NCI-H510A (cell line): ENCODE data around the gene DLL3.
"Not testable (repeated sequence)": the region's sequence is repeated elsewhere in the genome, so short reads cannot be mapped to it uniquely, and the experiment has no call there.

ENCODE experiments used
- DNase-seq: peaks from one replicate; lab custom pipeline; 2025; lab: John Stamatoyannopoulos, UW

Gene DLL3, protein sequence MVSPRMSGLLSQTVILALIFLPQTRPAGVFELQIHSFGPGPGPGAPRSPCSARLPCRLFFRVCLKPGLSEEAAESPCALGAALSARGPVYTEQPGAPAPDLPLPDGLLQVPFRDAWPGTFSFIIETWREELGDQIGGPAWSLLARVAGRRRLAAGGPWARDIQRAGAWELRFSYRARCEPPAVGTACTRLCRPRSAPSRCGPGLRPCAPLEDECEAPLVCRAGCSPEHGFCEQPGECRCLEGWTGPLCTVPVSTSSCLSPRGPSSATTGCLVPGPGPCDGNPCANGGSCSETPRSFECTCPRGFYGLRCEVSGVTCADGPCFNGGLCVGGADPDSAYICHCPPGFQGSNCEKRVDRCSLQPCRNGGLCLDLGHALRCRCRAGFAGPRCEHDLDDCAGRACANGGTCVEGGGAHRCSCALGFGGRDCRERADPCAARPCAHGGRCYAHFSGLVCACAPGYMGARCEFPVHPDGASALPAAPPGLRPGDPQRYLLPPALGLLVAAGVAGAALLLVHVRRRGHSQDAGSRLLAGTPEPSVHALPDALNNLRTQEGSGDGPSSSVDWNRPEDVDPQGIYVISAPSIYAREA

DNA sequence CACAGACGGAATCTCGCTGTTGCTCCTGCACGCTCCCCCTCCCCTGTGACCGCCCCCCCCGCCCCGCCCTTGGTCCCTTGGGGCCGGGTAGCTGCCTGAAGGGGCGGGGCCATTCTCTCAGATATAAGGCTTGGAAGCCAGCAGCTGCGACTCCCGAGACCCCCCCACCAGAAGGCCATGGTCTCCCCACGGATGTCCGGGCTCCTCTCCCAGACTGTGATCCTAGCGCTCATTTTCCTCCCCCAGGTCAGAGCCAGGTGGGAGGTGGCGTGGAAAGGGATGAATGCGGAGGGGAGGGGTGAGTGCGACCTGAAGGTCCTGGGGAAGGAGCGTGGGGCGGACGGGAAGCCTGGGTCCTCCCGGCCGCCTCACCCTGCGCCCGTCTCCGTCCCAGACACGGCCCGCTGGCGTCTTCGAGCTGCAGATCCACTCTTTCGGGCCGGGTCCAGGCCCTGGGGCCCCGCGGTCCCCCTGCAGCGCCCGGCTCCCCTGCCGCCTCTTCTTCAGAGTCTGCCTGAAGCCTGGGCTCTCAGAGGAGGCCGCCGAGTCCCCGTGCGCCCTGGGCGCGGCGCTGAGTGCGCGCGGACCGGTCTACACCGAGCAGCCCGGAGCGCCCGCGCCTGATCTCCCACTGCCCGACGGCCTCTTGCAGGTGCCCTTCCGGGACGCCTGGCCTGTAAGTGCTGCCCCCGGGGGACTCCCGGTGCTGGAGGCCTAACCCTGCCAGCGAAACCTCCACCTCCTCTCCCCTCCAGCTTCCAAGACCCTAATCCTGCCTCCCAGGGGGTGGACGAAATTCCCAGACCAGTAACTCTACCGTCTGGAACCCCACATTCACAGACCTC, at the start of gene DLL3:
DLL3 (plus strand) TSS at position 150 of the 845 bp plus-strand sequence; CDS start at position 178, 28 bp downstream.
- peak; percentile 67 for DNase-seq

DNA sequence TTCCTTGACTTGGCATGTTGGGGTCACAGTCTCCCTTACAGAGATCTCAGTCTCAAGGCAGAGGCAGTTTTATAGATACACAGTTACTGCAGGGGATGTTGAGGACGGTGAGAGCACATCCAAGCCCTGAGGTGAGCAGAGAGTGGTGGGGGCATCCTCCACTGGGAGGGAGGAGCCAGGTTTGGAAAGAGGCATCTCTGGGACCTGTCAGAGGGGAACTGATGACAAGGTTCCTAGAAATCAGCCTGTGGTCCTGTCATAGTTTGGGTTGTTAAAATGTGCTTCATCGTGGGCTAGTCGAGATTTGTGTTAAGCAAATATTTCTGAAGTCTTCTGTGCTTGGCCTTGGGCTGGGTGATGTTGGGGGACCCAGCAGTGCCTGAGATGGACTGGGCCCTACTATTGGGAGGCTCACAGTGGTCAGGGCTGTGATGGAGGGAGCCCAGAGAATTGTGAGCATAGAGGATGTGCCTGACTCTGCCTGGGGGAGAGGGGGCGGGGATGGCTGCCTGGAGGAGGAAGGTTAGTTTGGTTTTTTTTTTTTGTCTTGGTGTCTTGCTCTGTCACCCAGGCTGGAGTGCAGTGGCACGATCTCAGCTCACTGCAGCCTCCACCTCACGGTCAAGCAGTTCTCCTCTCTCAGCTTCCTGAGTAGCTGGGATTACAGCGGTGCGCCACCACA, 49.5 kb upstream of the DLL3 start:
- no peak for DNase-seq

- not testable (repeated sequence) for DNase-seq
These were observed 47.5 kb upstream of the DLL3 start for GRCh38 chr19:39451257-39451656.

DNA sequence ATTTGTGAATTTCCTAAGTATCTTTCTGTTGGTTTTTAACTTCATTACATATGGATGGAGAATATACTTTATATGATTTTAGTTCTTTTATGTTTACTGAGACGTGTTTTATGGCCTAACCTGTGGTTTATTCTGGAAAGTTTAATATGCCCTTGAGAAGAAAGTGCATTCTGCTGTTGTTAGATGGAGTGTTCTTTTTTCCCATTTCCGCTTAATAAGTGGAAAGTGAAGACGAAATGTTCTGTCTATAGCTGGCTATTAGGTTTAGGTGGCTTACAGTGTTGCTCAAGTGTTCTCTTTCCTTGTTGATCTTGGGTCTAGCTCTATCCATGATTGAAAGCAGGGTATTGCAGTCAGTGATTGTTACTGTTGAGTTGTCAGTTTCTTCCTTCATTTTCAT, 35.3 kb upstream of the DLL3 start:
- no peak for DNase-seq

GRCh38 chr19:39465956-39466747, 32.6 kb upstream of the DLL3 start:
- DNase-seq: no peak

- DNase-seq: no peak
These were observed 30.8 kb upstream of the DLL3 start for GRCh38 chr19:39467941-39468340.

GRCh38 chr19:39469036-39469435, 29.7 kb upstream of the DLL3 start:
- DNase-seq: no peak

DNA sequence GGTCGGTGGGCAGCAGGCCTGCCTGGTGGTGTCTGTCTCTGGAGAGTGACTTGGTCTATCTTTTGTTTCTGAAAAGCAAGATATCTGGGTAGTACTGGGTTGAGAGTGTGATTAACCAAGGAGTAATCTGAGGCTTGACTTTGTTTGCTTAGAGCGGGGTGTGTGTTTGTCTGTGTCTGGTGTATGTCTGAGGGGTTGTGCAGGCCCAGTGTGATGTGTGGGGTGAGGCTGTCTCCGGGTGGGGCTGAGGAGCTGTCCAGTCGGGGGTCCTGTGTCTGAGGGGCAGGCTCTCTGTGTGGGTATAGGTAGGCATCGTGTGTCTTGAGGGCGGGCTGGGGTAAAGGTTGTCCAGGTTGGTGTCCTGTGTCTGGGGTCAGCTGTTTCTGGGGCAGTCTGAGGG, 29.2 kb upstream of the DLL3 start:
- DNase-seq: no peak

DNA sequence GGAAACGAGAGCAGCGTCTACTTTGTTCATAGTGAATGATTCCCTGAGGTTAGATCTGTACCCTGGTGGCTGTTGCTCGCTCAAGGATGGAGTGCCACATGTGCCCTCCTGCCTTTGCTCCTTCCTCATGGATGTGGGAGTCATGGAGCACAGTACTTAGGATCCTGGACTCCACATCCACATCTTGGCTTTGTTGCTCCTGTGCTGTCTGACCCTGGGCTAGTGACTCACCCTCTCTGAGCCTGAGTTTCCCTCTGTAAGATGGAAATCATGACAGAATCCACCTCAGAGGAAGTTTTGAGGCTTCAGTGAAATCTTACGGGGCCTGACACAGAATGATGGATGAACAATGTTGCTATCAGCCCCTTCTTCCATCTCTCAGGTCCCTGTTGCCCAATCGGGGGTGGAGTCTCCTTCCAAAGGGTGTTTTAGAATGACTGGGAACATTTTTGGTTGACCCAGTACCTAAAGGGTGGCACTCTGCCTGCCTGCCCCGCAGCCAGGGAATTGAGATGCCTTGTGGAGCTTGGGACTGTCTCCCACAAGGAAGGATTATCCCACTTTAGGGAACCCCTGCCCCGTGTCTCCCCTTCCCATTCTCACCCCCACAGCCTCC, 27.9 kb upstream of the DLL3 start:
- no peak for DNase-seq

GRCh38 chr19:39471756-39472536, 26.8 kb upstream of the DLL3 start:
- DNase-seq: no peak

DNA sequence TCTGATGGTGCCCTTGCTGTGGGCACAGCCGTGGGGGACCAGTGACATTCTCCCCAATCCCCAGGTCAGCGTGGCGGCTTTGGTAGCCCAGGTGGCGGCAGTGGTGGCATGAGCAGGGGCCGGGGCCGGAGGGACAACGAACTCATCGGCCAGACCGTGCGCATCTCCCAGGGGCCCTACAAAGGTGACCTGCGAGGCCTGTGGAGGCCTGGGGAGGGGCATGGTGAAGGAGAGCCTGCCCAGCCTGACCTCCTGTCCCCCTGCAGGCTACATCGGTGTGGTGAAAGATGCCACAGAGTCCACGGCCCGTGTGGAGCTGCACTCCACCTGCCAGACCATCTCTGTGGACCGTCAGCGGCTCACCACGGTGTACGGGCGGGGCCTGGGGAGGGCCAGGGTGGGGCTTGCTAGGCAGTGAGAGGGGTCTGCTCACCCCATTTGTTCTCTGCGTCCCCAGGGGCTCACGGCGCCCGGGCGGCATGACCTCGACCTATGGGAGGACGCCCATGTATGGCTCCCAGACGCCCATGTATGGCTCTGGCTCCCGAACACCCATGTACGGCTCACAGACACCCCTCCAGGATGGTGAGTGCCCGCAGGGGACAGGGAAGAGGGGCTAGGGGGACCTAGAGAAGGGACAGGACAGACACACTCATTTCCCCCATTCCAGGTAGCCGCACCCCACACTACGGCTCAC, 25.9 kb upstream of the DLL3 start:
- no peak for DNase-seq

DNA sequence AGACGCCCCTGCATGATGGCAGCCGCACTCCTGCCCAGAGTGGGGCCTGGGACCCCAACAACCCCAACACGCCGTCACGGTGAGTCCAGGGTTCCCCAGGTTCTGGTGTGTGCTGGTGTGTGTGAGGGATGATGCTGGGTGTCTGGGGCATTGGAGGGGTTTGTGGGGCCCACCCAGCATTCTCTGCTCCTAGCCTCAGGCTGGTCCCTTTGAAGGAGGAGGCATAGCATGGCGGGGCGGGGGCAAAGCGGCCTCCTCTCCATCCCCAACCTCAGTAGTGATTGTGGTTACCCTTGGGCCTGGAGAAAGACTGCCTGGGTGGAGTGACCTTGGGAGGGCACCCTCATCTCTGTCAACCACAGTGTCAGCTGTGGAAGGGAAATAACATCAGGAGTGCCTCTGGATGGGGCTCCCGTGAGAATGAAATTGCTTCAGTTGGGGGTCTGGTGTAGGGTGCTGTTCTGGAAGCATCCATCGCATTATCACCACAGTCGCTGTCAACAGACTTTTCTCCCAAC, 25.2 kb upstream of the DLL3 start:
- DNase-seq: no peak

- peak; percentile 40 for DNase-seq
These were observed 24.6 kb upstream of the DLL3 start for GRCh38 chr19:39474139-39474620.

DNA sequence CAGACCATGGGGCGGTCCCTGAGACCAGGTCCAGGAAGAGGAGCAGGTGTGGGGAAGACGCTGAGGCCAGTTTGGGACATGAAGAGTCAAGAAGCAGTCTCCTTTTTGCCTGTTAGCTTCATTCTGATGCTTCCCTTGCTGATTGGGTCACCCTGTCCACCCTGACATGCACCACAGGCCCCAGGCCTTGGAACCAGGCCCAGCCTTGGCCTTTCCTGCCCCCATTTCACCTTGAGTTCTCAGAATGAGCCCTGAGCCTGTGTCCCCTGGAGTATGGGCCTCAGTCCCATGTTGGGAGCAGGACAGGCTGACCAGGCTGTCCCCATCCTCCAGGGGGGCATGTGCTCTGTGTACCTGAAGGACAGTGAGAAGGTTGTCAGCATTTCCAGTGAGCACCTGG, 23.0 kb upstream of the DLL3 start:
- DNase-seq: no peak

GRCh38 chr19:39479319-39479801, 19.4 kb upstream of the DLL3 start:
- DNase-seq: not testable (repeated sequence)

- DNase-seq: no peak
These were observed 18.8 kb upstream of the DLL3 start for GRCh38 chr19:39479916-39480315.

DNA sequence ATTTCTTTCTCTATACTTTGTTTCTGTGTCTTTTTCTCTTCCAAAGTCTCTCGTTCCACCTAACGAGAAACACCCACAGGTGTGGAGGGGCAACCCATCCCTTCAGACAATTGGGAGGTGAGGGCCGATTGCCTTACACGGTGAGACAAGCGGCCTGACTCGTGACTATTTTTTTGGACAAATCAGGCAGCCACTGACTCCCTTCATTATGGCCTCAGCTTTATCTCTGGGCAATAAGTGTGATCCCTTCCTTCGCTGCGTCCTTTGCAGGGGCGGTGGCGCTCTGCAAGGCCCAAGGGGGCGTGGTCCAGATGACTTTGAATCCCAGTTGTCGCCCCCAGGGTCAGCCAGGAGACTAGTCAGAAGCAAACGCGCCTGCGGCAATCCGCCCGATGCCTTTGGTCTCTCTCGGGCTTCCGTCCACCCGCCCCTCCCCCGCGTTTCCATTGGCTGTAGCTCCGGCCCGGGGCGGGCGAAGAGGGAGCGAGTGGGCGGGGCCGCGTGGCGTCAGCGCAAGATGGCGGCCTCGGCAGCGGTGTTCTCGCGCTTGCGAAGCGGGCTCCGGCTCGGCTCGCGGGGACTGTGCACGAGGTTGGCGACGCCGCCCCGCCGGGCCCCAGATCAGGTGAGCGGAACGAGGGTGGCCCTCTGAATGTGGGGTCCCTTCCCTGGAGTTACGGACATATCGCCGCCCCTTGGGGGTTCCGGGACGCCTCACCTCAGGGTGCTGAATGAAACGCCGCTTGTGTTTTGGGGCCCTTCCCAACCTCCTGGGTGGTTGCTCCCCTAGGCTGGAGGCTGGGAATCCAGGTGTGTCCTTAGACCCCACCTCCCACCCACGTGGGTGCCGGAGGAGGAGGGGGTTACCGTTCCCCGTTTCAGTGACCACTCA, 18.2 kb upstream of the DLL3 start, which contains the start of gene TIMM50:
TIMM50 (plus strand) TSS at position 502 of the 892 bp plus-strand sequence; CDS start at position 518, 16 bp downstream.
- DNase-seq: peak; percentile 97

DNA sequence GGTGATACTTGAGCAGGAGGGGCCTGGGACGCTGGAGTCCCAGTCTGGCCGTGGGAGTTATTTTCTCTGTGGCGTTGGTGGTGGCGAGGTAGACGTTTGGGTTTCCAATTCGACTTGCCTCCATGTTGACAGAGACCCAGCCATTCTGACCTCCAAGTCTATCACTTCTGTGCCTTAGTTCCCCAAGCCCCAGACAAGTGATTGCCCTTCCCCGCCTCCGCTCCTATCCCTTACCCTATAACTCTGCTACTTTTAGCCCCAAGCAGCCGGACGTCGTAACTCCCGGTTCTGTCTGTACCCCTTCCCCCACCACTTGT, 17.6 kb upstream of the DLL3 start:
- no peak for DNase-seq
